ENCODE results near the gene JAKMIP2.
"Not testable (repeated sequence)": the region's sequence is repeated elsewhere in the genome, so short reads cannot be mapped to it uniquely, and the experiment has no call there.

JAKMIP2 gene

GRCh38 chr5:147782110-147783028 is at the start of gene JAKMIP2:
Gene JAKMIP2, minus strand, starts transcription at chr5:147782728. Its CDS starts 110,922 bp downstream, at chr5:147671806.
- peak; percentile 91 for DNase-seq (ENCODE audit: low read depth)

DNA sequence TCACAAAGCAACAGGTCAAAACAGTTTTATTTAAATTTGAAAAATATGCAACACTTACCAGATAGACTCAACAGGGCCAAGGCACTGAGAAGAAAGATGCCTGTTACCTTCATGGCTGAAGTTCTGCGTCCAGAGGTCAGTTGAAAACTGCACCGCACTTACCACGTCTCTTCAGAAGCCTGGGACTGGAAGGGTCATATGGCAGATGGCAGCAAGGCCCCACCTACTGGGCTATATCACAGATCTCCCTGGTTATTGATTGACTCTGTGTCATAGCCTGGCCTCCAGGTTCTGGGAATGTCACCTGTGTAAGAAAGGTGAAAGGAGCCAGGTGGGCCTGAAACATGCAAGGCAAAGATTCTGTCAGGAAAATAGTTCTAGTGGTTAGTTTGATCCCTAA is 48.9 kb upstream of the JAKMIP2 start, which contains the start of gene SPINK1:
SPINK1 (minus strand) TSS at position 207 of the 400 bp plus-strand sequence; CDS start at position 113, 94 bp downstream.
- no peak for DNase-seq (ENCODE audit: low read depth)

DNA sequence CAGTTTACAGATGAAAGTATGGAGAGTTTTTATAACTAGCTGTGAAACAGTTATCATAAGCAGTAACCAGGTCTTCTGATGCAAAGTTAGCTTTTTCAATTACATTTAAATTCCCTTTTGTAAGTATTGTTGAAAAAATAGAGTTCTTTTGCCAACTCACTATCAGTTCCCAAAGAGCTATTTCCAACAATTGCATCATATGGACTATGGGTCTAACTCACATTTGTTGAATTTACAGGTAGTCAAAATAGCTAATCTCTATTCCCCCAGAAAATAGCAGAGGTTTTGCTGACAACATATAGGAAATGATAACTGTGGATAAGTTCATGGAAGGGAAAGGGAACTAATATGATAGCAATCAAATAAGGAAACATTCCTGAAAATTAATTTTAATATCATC is 47.5 kb upstream of the JAKMIP2 start:
- no peak for DNase-seq (ENCODE audit: low read depth)

GRCh38 chr5:147827017-147827416 is 44.5 kb upstream of the JAKMIP2 start:
- not testable (repeated sequence) for DNase-seq (ENCODE audit: low read depth)

DNA sequence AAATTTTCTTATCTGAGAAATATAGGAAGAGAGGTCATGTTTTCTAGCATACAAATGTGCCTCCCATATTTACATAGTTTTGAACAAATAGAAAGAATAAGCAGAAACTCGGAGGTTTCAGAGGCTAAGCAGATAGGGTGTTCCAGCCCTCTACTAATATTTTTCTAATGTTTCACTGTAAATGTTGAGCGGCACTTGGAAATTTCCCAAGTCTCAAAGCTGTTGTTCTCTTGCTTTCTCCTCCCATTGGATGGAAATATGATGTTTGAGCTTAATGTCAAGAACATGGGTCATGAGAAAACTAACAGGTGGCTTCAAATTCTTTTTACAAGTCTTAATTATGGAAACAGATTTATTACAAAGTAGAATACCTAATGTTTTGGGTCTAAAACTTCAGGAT is 43.8 kb upstream of the JAKMIP2 start:
- DNase-seq (ENCODE audit: low read depth) = no peak

DNA sequence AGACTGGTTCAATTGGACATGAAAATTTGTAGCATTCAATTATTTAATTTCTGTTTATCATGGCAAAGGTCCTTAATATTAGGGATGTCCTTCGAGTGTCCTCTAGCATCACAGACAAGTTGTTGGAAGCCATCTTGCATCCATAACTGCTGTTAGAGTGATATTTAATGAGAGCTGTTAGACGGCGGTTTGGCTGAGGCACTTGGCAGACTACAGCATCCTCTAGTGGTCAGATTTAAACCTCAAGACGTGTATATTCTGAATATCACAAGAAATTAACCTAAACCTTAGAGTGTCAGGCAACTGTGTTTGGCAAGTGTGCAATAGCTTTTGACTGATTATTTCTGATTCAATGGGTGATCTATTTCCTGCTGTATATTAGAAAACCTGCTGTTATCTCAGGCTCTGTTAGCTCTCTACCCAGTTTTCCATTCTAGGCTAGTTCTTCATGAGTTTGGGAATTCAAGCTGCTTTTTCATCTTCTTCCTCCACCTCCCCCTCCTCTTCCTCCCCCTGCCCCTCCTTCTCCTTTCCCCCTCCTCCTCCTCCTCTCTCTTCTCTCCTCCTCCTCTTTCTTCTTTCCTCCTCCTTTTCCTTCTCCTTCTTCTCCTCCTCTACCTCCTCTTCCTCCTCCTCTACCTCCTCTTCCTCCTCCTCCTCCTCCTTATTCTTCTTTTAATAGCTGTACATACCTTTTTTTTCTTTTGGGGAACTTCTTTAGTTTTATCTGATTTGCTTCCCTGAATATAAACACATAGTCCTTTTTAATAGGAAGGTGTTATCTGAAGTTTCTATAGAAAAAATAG is 40.4 kb upstream of the JAKMIP2 start:
- peak; percentile 74 for DNase-seq (ENCODE audit: low read depth)

GRCh38 chr5:147822222-147822621 is 39.7 kb upstream of the JAKMIP2 start:
- not testable (repeated sequence) for DNase-seq (ENCODE audit: low read depth)

- DNase-seq (ENCODE audit: low read depth) = no peak
Observed at GRCh38 chr5:147821766-147822165, 39.2 kb upstream of the JAKMIP2 start.

GRCh38 chr5:147819261-147819770 is 36.8 kb upstream of the JAKMIP2 start:
- no peak for DNase-seq (ENCODE audit: low read depth)

- DNase-seq (ENCODE audit: low read depth) = no peak
Observed at GRCh38 chr5:147818290-147818689, 35.8 kb upstream of the JAKMIP2 start.

- no peak for DNase-seq (ENCODE audit: low read depth)
Observed at GRCh38 chr5:147813696-147814095, 31.2 kb upstream of the JAKMIP2 start.

DNA sequence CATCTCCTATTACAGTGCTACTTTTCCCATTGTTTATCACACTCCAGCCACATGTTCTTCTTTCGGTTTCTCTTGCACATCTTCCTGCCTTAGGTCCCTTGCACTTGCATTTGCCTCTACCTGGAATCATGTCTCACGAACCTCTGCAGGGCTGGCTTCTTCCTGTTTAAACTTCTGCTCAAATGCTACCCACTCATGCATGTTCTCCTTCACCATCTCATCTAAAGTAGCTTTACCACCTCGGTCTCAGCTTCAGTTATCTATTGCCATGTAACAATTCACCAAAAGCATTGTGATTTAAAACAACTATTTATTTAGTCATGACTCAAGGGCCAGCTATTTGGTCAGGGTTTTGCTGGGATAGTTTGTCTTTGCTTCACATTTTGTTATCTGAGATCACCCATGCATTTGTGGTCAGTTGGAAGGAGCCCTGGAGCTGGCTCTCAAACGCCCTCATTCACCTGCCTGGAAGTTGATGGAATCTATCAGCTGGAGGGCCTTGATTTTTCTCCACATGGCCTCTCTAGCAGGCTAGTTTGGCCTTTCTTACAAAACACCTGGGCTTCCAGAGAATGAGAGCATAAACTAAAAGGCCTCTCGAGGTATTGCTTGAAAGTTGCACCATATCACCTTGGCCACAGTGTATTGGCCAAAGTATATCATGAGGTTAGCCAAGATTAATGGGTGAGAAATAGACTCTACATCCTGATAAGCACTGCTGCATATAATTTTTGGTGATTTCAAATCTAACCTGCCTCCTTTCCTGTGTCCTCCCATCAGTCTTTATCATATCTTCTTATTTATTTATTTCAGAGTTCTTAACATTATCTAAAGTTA is 27.5 kb upstream of the JAKMIP2 start:
- DNase-seq (ENCODE audit: low read depth) = peak; percentile 39

DNA sequence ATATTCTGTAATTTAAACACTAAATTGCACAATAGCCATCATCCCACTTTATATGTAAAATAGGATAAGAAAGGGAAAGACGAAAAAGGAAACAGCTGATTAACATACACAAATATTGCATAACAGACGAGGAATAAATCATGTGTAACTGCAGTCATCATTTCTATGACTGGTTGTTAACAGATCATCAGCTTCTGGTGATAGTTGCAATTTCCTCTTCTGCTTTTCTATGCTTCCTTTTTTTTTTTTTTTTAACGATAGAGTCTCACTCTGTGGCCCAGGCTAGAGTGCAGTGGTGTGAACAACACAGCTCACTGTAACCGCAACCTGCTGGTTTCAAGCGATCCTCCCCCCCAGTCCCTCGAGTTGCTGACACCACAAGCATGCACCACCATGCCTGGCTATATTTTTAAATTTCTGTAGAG is 22.5 kb upstream of the JAKMIP2 start:
- no peak for DNase-seq (ENCODE audit: low read depth)

DNA sequence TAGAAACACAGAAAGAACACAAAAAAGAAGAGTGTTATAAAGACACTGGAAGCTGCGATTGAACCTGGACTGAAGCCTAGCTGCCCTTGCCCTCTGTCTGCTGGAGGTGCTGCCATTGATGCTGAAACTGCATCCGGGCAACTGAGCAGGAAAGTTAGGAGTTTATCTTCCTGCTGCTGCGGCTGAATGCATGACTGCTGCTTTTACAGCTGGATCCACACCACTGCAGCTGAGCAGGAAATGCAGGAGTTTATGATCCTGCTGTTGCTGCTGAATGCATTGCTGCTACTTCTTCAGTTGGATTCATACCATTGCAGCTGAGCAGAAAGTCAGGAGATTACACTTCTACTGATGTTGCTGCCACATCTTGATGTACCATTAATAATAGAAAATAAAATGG is 21.8 kb upstream of the JAKMIP2 start:
- no peak for DNase-seq (ENCODE audit: low read depth)

DNA sequence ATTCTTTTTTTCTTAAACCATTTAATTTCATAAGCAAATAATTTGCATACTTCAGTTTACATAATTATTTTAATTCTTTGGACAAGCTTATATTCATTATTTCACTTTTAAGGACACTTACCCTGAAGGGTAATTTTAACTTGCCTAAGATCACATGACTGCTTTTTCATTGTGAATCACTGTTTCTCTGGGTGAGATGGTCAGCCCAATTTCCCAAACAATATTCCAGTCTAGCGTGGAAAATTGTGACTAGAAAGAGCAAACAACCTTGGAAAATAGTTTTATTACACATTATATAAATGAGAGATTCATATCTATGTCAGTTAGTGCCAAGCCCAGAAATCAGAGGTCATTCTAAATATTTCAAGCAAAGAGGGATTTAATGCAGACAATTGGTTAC is 21.4 kb upstream of the JAKMIP2 start:
- DNase-seq (ENCODE audit: low read depth) = no peak

DNA sequence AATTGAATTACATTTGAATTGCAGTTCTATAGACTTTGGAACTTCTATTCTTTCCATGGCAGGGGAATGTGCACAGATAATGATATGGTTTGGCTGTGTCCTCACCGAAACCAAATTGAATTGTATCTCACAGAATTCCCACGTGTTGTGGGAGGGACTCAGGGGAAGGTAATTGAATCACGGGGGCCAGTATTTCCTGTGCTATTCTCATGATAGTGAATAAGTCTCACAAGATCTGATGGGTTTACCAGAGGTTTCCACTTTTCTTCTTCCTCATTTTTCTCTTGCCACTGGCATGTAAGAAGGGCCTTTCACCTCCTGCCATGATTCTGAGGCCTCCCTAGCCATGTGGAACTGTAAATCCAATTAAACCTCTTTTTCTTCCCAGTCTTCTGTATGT is 20.6 kb upstream of the JAKMIP2 start:
- not testable (repeated sequence) for DNase-seq (ENCODE audit: low read depth)

- no peak for DNase-seq (ENCODE audit: low read depth)
Observed at GRCh38 chr5:147801461-147801860, 18.9 kb upstream of the JAKMIP2 start.

DNA sequence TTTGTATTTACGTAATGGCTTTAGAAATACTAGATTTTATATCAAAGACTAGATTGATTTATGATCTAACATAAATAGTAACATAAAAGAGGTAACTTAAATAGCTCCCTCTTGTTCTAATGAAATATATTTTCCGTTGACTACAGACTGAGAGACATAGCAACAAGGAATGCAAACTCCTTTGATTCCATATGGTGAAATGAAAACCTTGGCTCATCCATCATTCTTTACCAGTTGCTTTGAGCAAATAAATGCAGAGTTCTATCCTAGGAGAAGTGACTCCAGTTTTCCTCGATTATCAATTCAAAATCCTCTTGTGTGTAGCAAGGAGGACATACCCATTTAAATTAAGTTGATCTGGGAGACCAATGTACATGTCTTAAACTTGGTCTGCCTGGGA is 18.0 kb upstream of the JAKMIP2 start:
- DNase-seq (ENCODE audit: low read depth) = no peak

DNA sequence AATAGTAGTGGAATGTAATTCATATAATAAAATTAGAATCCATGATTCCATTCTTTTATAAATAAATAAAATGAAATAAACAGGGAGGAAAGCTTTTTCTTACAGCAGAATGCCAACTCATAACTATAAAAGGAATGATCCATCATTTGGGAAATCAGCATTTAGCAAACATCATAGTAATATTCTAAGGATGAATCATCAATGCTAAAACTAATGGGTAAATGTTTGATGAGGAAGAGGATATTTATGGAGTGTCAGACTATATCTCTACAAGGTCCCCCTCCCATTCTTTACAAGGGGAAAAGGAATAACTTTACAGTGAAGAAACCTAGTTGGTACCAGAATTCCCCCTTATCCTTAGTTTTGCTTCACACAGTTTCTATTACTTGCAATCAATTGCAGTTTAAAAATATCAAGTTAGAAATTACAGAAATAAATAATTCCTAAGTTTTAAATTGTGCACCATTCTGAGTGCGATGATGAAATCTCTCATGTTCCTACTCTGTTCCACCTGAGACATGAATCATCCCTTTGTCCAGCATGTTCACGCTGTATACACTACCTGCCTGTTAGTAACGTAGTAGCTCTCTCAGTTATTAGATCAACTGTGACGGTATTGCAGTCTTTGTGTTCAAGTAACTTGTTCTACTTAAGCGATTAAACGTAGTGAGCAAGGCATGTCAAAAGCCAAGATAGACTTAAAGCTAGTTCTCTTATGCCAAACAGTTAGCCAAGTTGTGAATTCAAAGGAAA is 14.2 kb upstream of the JAKMIP2 start:
- DNase-seq (ENCODE audit: low read depth) = no peak

DNA sequence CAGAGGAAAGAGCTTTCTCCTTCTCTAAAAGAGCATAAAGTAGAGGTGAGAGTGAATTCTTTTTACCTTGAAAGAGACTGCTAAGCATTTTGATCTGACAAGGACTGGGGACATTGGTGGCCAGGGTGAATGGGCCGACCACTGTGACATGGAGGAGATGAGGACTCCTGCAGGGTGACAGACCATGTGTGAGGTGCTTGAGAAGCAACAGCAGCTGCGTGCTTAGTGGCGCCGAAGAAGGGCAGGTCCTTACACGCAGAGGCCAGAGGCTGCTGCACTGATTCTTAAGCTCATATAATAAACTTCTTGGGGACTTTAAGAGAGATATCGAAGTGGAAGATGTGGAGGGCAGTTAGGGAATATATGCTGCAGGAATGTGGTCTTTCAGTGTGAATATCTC is 8.7 kb upstream of the JAKMIP2 start:
- DNase-seq (ENCODE audit: low read depth) = no peak

DNA sequence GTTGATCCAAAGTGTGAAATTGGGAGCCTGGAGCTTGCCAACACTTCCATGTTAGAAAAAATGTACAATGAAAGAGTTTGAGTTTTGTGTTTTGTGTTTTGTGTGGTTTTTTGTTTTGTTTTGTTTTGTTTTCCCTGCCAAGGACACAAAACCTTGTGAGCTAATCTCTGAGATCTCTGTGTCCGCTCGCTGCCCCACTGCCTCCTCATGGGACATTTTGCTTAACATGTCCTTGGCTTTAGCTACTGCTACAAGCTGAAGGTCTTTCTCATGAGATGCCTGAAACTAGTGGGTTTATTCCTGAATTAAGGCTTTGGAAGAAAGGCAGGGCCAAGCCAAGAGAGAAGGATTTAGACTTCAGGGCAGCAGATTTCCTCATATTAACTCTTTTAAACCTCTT is 7.3 kb upstream of the JAKMIP2 start:
- peak; percentile 4 for DNase-seq (ENCODE audit: low read depth)
